Mesendoderm (in vitro differentiated cells): ENCODE data around the gene PIPOX.

ENCODE experiments used
- DNase-seq: peaks from one replicate; pipeline ENCODE4 v3.0.0; 2013
- H2AK5ac ChIP-seq: 2 replicates; pipeline ENCODE4 v1.6.1; 2013; ENCODE audit warnings: low read length, inconsistent platforms
- H2BK120ac ChIP-seq: 2 replicates; pipeline ENCODE4 v1.6.1; 2013; ENCODE audit warnings: low read depth, mild to moderate bottlenecking, low read length, moderate library complexity, mixed read lengths
- H2BK15ac ChIP-seq: replicated peaks from 2 replicates; pipeline ENCODE4 v1.6.1; 2013; ENCODE audit warnings: low read depth, mild to moderate bottlenecking, moderate library complexity
- H2BK5ac ChIP-seq: 2 replicates; pipeline ENCODE4 v1.6.1; 2013; ENCODE audit warnings: low read length, inconsistent platforms
- H3K18ac ChIP-seq: 2 replicates; pipeline ENCODE4 v1.6.1; 2013; ENCODE audit warnings: mild to moderate bottlenecking, low read length, mixed read lengths
- H3K23ac ChIP-seq: one replicate; pipeline ENCODE4 v1.6.1; 2013; ENCODE audit warnings: low read length
- H3K27ac ChIP-seq: 2 replicates; pipeline ENCODE4 v1.5.1; 2013; ENCODE audit warnings: low read depth, mild to moderate bottlenecking, inconsistent platforms, low read length, moderate library complexity
- H3K27me3 ChIP-seq: 2 replicates; pipeline ENCODE4 v1.6.1; 2013; ENCODE audit warnings: low read length, control low read depth, mild to moderate bottlenecking, inconsistent platforms; ENCODE audit not compliant: insufficient read depth, poor library complexity
- H3K36me3 ChIP-seq: 2 replicates; pipeline ENCODE4 v1.6.1; 2013; ENCODE audit warnings: low read length, inconsistent platforms; ENCODE audit not compliant: control insufficient read depth, insufficient read depth
- H3K4ac ChIP-seq: one replicate; pipeline ENCODE4 v1.6.1; 2013; ENCODE audit warnings: low read depth, mild to moderate bottlenecking, low read length, moderate library complexity
- H3K4me1 ChIP-seq: 2 replicates; pipeline ENCODE4 v1.6.1; 2013; ENCODE audit warnings: low read depth, low read length, inconsistent platforms; ENCODE audit not compliant: control insufficient read depth
- H3K4me2 ChIP-seq: 2 replicates; pipeline ENCODE4 v1.6.1; 2013; ENCODE audit warnings: low read length
- H3K4me3 ChIP-seq: 2 replicates; pipeline ENCODE4 v1.5.1; 2013; ENCODE audit warnings: mild to moderate bottlenecking, low read length
- H3K56ac ChIP-seq: one replicate; pipeline ENCODE4 v1.6.1; 2013; ENCODE audit warnings: low read length
- H3K79me1 ChIP-seq: 2 replicates; pipeline ENCODE4 v1.6.1; 2013; ENCODE audit warnings: low read length, inconsistent platforms
- H3K79me2 ChIP-seq: 2 replicates; pipeline ENCODE4 v1.6.1; 2013; ENCODE audit warnings: mild to moderate bottlenecking, low read length; ENCODE audit not compliant: control insufficient read depth, insufficient read depth
- H3K9ac ChIP-seq: 2 replicates; pipeline ENCODE4 v1.6.1; 2013; ENCODE audit warnings: low read length, inconsistent platforms
- H4K5ac ChIP-seq: one replicate; pipeline ENCODE4 v1.6.1; 2013; ENCODE audit warnings: low read length
- H4K8ac ChIP-seq: one replicate; pipeline ENCODE4 v1.6.1; 2013; ENCODE audit warnings: low read depth, mild to moderate bottlenecking, control low read depth, low read length, moderate library complexity
- WGBS: extraction: QIAGEN DNeasy Blood & Tissue Kit; methylation state at CpG from one replicate; pipeline ENCODE4 v1.1.7; 2013; ENCODE audit warnings: low lambda C conversion rate, missing lambda C conversion rate; ENCODE audit not compliant: insufficient coverage; ENCODE audit errors: extremely low coverage; 5-methylcytosine and 5-hydroxymethylcytosine counted together

PIPOX gene

DNA sequence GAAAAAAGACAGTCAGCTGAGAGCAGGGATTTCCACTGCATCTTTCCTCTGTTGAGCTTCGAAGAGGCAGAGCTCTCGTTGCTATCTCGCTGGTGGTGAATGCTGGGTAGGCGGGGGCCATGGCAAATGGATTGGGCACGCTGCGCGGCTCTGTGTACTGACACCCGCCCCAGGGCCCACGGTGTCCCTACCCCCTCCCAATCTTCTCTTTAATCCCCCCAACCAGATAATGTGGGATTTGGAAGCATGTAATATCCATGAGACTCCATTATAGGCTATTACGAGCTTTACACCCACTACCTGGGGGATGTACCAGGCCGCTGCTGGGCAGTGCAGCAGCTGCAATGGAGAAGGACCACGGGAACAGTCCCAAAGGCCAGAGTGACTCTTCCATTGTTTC is 8.3 kb downstream of the PIPOX start:
- H4K5ac ChIP-seq: no peak overlapping the region
- H2BK120ac ChIP-seq: no peak overlapping the region
- no peak overlapping the region for H3K23ac ChIP-seq
- no peaks in the 10 kb centered on the region for H3K79me1 ChIP-seq
- peaks cover 4% of the 10 kb centered on the region for H3K4me1 ChIP-seq
- no peak overlapping the region for H3K9ac ChIP-seq
- WGBS: no CpG with 5 or more reads among the region's 12 CpGs
- no peak overlapping the region for H3K18ac ChIP-seq
- no peak overlapping the region for H2BK5ac ChIP-seq
- no peak overlapping the region for H2BK15ac ChIP-seq
- H2AK5ac ChIP-seq: no peak overlapping the region
- no peak for DNase-seq
- H3K79me2 ChIP-seq: no peaks in the 10 kb centered on the region
- H4K8ac ChIP-seq: no peak overlapping the region
- H3K56ac ChIP-seq: peak overlapping the region; percentile 27
- H3K4me2 ChIP-seq: no peak overlapping the region
- H3K4me3 ChIP-seq: no peak overlapping the region
- no peaks in the 10 kb centered on the region for H3K36me3 ChIP-seq
- H3K4ac ChIP-seq: no peak overlapping the region
- H3K27me3 ChIP-seq: no peaks in the 10 kb centered on the region
- H3K27ac ChIP-seq: no peak overlapping the region

DNA sequence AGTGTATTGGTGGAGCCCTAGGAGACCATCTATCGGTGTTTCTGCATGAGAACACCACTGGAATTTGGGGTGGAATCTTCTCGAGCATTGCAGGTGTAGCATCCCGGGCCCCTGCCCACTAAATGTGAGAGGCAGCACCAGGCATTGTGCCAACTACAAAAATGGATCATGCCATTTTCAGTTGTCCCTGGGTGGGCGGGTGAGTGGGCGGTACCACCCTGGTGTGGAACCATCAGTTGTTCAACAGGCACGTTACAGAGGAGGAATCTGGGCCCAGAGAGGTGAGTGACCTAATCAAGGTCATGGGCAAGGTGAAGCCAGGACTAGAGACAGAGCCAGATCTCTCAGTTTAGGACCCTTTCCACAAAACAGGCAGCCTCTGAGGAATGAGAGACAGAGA is 8.8 kb downstream of the PIPOX start:
- Histone ChIP-seq H3K79me1 (no peaks in the 10 kb centered on the region), H3K36me3 (no peaks in the 10 kb centered on the region), H3K56ac (no peak overlapping the region), H3K9ac (no peak overlapping the region), H2BK5ac (no peak overlapping the region), H3K79me2 (no peaks in the 10 kb centered on the region), H3K27ac (no peak overlapping the region), H4K5ac (no peak overlapping the region), H4K8ac (no peak overlapping the region), H2BK120ac (no peak overlapping the region), H3K27me3 (no peaks in the 10 kb centered on the region), H3K4me2 (no peak overlapping the region), H3K4ac (no peak overlapping the region), H2AK5ac (no peak overlapping the region), H2BK15ac (no peak overlapping the region), H3K4me1 (no peaks in the 10 kb centered on the region), H3K18ac (no peak overlapping the region), H3K23ac (no peak overlapping the region), H3K4me3 (no peak overlapping the region)
- no peak for DNase-seq
- no CpG with 5 or more reads among the region's 6 CpGs for WGBS

DNA sequence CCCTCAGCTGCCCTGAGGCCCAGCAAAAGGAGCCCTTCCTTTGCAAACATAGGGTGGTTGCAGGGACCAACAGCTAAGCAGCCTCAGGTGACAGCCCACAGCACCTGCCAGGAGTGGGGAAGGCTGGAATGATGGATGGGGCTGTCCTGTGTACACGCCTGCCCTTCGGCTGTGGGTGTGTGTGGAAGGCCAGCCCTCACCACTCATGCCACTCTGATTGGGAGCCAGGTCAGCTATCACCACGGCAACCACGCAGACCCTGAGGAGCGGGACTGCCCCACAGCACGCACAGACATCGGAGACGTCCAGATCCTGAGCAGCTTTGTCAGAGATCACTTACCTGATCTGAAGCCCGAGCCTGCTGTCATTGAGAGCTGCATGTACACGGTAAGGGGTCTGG is 11.9 kb downstream of the PIPOX start:
- Histone ChIP-seq H3K79me2 (no peaks in the 10 kb centered on the region), H3K79me1 (no peaks in the 10 kb centered on the region), H2BK5ac (no peak overlapping the region), H2BK15ac (no peak overlapping the region), H3K4me3 (no peak overlapping the region), H3K56ac (no peak overlapping the region), H2AK5ac (no peak overlapping the region), H4K8ac (no peak overlapping the region), H3K9ac (no peak overlapping the region), H3K4ac (no peak overlapping the region), H3K23ac (no peak overlapping the region), H3K4me1 (no peaks in the 10 kb centered on the region), H3K27me3 (no peaks in the 10 kb centered on the region), H4K5ac (no peak overlapping the region), H3K36me3 (no peaks in the 10 kb centered on the region), H3K4me2 (no peak overlapping the region), H3K18ac (no peak overlapping the region), H3K27ac (no peak overlapping the region), H2BK120ac (no peak overlapping the region)
- no CpG with 5 or more reads among the region's 10 CpGs for WGBS
- DNase-seq: no peak

DNA sequence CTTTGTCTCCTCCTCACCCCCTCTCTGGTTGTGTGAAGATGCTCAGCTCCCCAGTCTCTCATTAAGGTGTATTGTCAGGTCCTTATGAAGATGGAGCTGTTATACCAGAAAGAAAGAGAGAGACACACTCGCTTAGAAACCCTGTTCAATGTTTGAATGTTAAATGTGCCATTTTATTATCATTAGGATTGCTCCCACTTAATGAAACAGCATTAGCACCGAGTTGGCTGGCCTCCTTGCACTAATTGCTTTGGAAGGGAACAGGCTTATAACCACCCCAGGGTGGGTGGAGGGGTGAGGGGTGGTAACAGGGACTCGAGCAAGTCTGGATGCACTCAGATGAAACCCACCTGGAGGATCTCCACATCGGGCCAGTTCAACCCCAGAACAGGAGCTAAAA is 14.4 kb downstream of the PIPOX start:
- Histone ChIP-seq H3K4me2 (no peak overlapping the region), H2AK5ac (no peak overlapping the region), H3K79me2 (no peaks in the 10 kb centered on the region), H3K23ac (no peak overlapping the region), H4K5ac (no peak overlapping the region), H2BK15ac (no peak overlapping the region), H3K27ac (no peak overlapping the region), H4K8ac (no peak overlapping the region), H3K4me1 (peaks cover 10% of the 10 kb centered on the region), H2BK120ac (no peak overlapping the region), H3K56ac (no peak overlapping the region), H3K27me3 (no peaks in the 10 kb centered on the region), H3K4me3 (no peak overlapping the region), H3K79me1 (no peaks in the 10 kb centered on the region), H3K9ac (no peak overlapping the region), H3K4ac (no peak overlapping the region), H2BK5ac (no peak overlapping the region), H3K36me3 (no peaks in the 10 kb centered on the region), H3K18ac (no peak overlapping the region)
- WGBS: no CpG with 5 or more reads among the region's 4 CpGs
- DNase-seq: no peak

DNA sequence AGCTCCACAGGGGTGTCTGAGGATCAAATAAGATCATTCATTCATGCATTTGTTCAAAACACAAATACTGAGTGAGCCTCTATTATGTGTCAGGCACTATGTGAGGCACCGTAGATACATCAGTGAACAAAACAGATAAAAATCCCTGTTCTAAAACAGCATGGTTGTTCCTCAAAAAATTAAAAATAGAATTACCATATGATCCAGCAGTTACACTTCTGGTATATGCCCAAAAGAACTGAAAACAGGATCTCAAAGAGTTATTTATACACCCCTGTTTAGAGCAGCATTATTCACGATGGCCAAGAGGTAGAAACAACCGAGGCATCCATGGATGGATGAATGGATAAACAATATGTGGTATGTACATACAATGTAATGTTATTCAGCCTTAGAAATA is 15.4 kb downstream of the PIPOX start:
- no peak overlapping the region for H3K27ac ChIP-seq
- no CpG with 5 or more reads among the region's 3 CpGs for WGBS
- no peak overlapping the region for H3K4me3 ChIP-seq
- no peak overlapping the region for H2BK5ac ChIP-seq
- H3K79me1 ChIP-seq: no peaks in the 10 kb centered on the region
- H3K36me3 ChIP-seq: no peaks in the 10 kb centered on the region
- no peak overlapping the region for H4K8ac ChIP-seq
- H3K27me3 ChIP-seq: no peaks in the 10 kb centered on the region
- H3K18ac ChIP-seq: no peak overlapping the region
- H3K9ac ChIP-seq: no peak overlapping the region
- H2AK5ac ChIP-seq: no peak overlapping the region
- H3K56ac ChIP-seq: no peak overlapping the region
- H3K79me2 ChIP-seq: no peaks in the 10 kb centered on the region
- H3K4ac ChIP-seq: no peak overlapping the region
- peaks cover 10% of the 10 kb centered on the region for H3K4me1 ChIP-seq
- H3K4me2 ChIP-seq: no peak overlapping the region
- H2BK15ac ChIP-seq: no peak overlapping the region
- no peak for DNase-seq
- H4K5ac ChIP-seq: no peak overlapping the region
- no peak overlapping the region for H3K23ac ChIP-seq
- no peak overlapping the region for H2BK120ac ChIP-seq

DNA sequence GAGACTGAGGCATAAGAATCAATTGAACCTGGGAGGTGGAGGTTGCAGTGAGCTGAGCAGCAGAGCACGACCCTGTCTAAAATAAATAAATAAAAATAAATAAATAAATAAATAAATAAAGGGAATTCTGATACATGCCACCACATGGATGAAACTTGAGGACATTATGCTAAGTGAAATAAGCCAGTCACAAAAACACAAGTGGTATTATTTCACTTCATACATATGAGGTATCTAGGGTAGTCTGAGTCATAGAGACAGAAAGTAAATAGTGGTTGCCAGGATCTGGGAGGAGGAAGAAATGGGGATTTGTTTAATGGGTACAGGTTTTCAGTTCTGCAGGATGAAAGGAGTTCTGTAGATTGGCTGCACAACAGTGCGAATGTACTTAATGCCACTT is 16.3 kb downstream of the PIPOX start:
- Histone ChIP-seq H3K79me1 (no peaks in the 10 kb centered on the region), H3K27me3 (no peaks in the 10 kb centered on the region), H3K4ac (no peak overlapping the region), H2AK5ac (no peak overlapping the region), H3K23ac (no peak overlapping the region), H4K8ac (no peak overlapping the region), H4K5ac (no peak overlapping the region), H3K4me3 (no peak overlapping the region), H3K36me3 (no peaks in the 10 kb centered on the region), H3K4me1 (peaks cover 10% of the 10 kb centered on the region), H3K4me2 (no peak overlapping the region), H3K56ac (no peak overlapping the region), H3K27ac (no peak overlapping the region), H3K9ac (no peak overlapping the region), H2BK120ac (no peak overlapping the region), H3K18ac (no peak overlapping the region), H3K79me2 (no peaks in the 10 kb centered on the region), H2BK5ac (no peak overlapping the region), H2BK15ac (no peak overlapping the region)
- no CpG with 5 or more reads among the region's 2 CpGs for whole genome bisulfite sequencing
- DNase-seq: no peak
